A549 (cell line): ENCODE results near the gene ZDBF2. TPM values are rescaled to one million over a fixed set of nuclear protein-coding genes. Genes with fewer than 3 reads are reported as not detected.

ENCODE experiments used
- ATAC-seq, 2 experiments: fragments of 200-7000 bp in 1 of 2; fragments of >200 bp in 1 of 2; cut with Nextera tagmentation in 1 of 2; cut with Tn5 transposase in 1 of 2; 3 replicates each; pipeline versions ENCODE4 v1.8.0 to v1.9.1; 2018 to 2020; ENCODE audit warnings: mild to moderate bottlenecking in 1 of 2, moderate library complexity in 1 of 2
- CTCF ChIA-PET: fragments of 300-600 bp; sonication (Branson Sonifier 250); formaldehyde crosslinking; extraction: SDS; loops from one replicate; lab custom pipeline; 2021; ENCODE audit warnings: antibody characterized with exemption, inconsistent platforms; lab: Yijun Ruan, JAX
- POLR2A ChIA-PET: fragments of 350-600 bp; formaldehyde crosslinking; extraction: SDS; loops from one replicate; lab custom pipeline; 2021; ENCODE audit warnings: antibody characterized with exemption, inconsistent platforms; lab: Yijun Ruan, JAX
- DNase-seq, 2 experiments: peaks; one replicate each; pipeline versions ENCODE4 v3.0.0 to v3.0.0-alpha.2; 2011 to 2016; ENCODE audit warnings: low read depth in 1 of 2, low spot score in 1 of 2
- FAIRE-seq: peaks from 2 replicates; lab custom pipeline; 2011; peaks lifted over from hg19 to GRCh38; lab: Jason Lieb, UNC
- H3K27ac ChIP-seq, 2 experiments: fragments of >200 bp; sonication (Bioruptor Twin); formaldehyde crosslinking; 3 replicates each; pipeline ENCODE4 v1.5.1; 2016 to 2017
- H3K4me1 ChIP-seq: fragments of >200 bp; sonication (Bioruptor Twin); formaldehyde crosslinking; 3 replicates; pipeline ENCODE4 v1.6.1; 2016
- H3K4me2 ChIP-seq: fragments of >200 bp; sonication (Bioruptor Twin); formaldehyde crosslinking; 3 replicates; pipeline ENCODE4 v1.6.1; 2016
- H3K4me3 ChIP-seq: fragments of >200 bp; sonication (Bioruptor Twin); formaldehyde crosslinking; 3 replicates; pipeline ENCODE4 v1.5.1; 2016
- H3K9me3 ChIP-seq: fragments of >200 bp; sonication (Bioruptor Twin); formaldehyde crosslinking; 3 replicates; pipeline ENCODE4 v1.6.1; 2016
- CHD2 ChIP-seq: fragments of 150-350 bp; IDR thresholded peaks from 2 replicates; pipeline ENCODE4 v1.6.1; 2014; ENCODE audit warnings: low read length; ENCODE audit not compliant: partially characterized antibody
- FOSL2 ChIP-seq, 2 experiments: fragments of 450-650 bp in 1 of 2; fragments of >200 bp in 1 of 2; sonication (Bioruptor Twin) in 1 of 2; formaldehyde crosslinking; IDR thresholded peaks; 2 replicates each; pipeline versions ENCODE4 v1.5.0 to v1.6.1; 2016 to 2020; ENCODE audit warnings: mild to moderate bottlenecking in 1 of 2, moderate library complexity in 1 of 2
- FOXS1 ChIP-seq: fragments of 250-450 bp; sonication (Bioruptor Pico); IDR thresholded peaks from 2 replicates; pipeline ENCODE4 v1.5.0; 2020; ENCODE audit warnings: mild to moderate bottlenecking, moderate library complexity
- HDAC2 ChIP-seq: fragments of 200-600 bp; sonication (generic); IDR thresholded peaks from 2 replicates; pipeline ENCODE4 v1.6.1; 2016
- HOXB13 ChIP-seq: fragments of 250-450 bp; sonication (Bioruptor Pico); IDR thresholded peaks from 2 replicates; pipeline ENCODE4 v1.5.0; 2020; ENCODE audit warnings: low read depth, mild to moderate bottlenecking, moderate library complexity
- JUN ChIP-seq, 2 experiments: fragments of >200 bp; sonication (Bioruptor Twin); formaldehyde crosslinking; IDR thresholded peaks; 2 replicates in 1 of 2; 3 replicates in 1 of 2; pipeline ENCODE4 v1.6.1; 2016 to 2017
- MAFK ChIP-seq: fragments of 450-650 bp; IDR thresholded peaks from 2 replicates; pipeline ENCODE4 v1.6.1; 2014; ENCODE audit not compliant: partially characterized antibody
- MAZ ChIP-seq: fragments of 150-350 bp; IDR thresholded peaks from 2 replicates; pipeline ENCODE4 v1.6.1; 2014; ENCODE audit warnings: antibody characterized with exemption, low read depth, low read length, borderline replicate concordance
- MYC ChIP-seq: IDR thresholded peaks from 2 replicates; pipeline ENCODE4 v1.6.1; 2012; ENCODE audit warnings: mild to moderate bottlenecking, inconsistent platforms, low read length, improper control_type of control experiment, borderline replicate concordance
- NR3C1 ChIP-seq: fragments of >200 bp; sonication (Bioruptor Twin); formaldehyde crosslinking; IDR thresholded peaks from 3 replicates; pipeline ENCODE4 v1.6.1; 2017
- POLR2AphosphoS2 ChIP-seq: conservative IDR thresholded peaks from 2 replicates; pipeline ENCODE4 v1.6.1; 2012; ENCODE audit warnings: low read length, improper control_type of control experiment, inconsistent platforms
- RFX5 ChIP-seq: fragments of 450-650 bp; IDR thresholded peaks from 2 replicates; pipeline ENCODE4 v1.7.1; 2014; ENCODE audit warnings: antibody characterized with exemption, mild to moderate bottlenecking, moderate library complexity
- ZC3H11A ChIP-seq: fragments of 450-650 bp; IDR thresholded peaks from 2 replicates; pipeline ENCODE4 v1.6.1; 2014; ENCODE audit warnings: antibody characterized with exemption, mild to moderate bottlenecking
- ZFP36 ChIP-seq: fragments of 450-650 bp; IDR thresholded peaks from 2 replicates; pipeline ENCODE4 v1.6.1; 2014; ENCODE audit warnings: borderline replicate concordance; ENCODE audit not compliant: partially characterized antibody
- ZSCAN20 ChIP-seq: fragments of 250-450 bp; sonication (Bioruptor Pico); IDR thresholded peaks from 2 replicates; pipeline ENCODE4 v1.8.0; 2022; ENCODE audit warnings: mild to moderate bottlenecking, moderate library complexity
- WGBS: methylation state at CpG from one replicate; pipeline ENCODE4 v1.1.6; 2017; ENCODE audit errors: missing lambda C conversion rate; 5-methylcytosine and 5-hydroxymethylcytosine counted together
- polyA plus RNA-seq, 4 experiments: library from polyadenylated mRNA; depleted of rRNA in 3 of 4; stranded (reverse); fragments of >200 nt; fragmentation: RNase III in 1 of 4; extraction: RNeasy Plus Mini Kit Qiagen cat#74134 plus additional on column Dnase treatment in 1 of 4; gene quantifications; 2 replicates in 3 of 4; 3 replicates in 1 of 4; pipeline ENCODE4 v1.2.3, GENCODE V29; 2011 to 2017
- TF ChIP-seq, protein P1 (sequence below): fragments of 250-450 bp; sonication (Bioruptor Pico); IDR thresholded peaks from 2 replicates; pipeline ENCODE4 v1.5.0; 2020; ENCODE audit warnings: low read depth, mild to moderate bottlenecking, moderate library complexity
- TF ChIP-seq, protein P2 (sequence below): fragments of >200 bp; sonication (Bioruptor Twin); formaldehyde crosslinking; IDR thresholded peaks from 3 replicates; pipeline ENCODE4 v1.6.1; 2016
- TF ChIP-seq, protein P3 (sequence below): fragments of 150-350 bp; IDR thresholded peaks from 2 replicates; pipeline ENCODE4 v1.6.1; 2014; ENCODE audit warnings: low read depth, mild to moderate bottlenecking, low read length

The ZDBF2 gene
- polyA plus RNA-seq, 2 of the 4 experiments (the other 2 are of a cell fraction) = 1.5 to 8.4 TPM

DNA sequence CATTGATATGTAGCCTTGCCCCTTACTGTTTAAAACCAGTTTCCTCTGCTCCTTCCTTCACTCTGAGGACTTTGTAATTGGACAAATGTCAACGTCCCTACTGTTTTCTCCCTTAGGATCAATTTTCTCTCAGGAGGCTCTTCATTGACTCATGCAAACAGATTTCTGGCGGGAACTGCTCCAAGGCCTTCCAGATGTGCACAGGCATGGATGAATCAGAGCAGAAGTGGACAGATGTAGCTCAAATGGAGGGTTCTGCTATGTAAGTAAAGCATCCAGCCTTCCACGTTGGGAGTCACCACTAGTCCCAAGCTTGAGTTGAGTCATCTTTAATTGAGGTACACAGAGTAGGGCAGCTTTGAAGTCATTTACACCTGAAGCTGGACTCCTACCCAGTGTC, 34.1 kb upstream of the ZDBF2 start (continued):
- TF ChIP-seq, protein P1, sequence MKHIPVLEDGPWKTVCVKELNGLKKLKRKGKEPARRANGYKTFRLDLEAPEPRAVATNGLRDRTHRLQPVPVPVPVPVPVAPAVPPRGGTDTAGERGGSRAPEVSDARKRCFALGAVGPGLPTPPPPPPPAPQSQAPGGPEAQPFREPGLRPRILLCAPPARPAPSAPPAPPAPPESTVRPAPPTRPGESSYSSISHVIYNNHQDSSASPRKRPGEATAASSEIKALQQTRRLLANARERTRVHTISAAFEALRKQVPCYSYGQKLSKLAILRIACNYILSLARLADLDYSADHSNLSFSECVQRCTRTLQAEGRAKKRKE (CRISPR knock-in tag) = no peak
- no peak for TF ChIP-seq HDAC2
- no peak for TF ChIP-seq MYC
- TF ChIP-seq, all 56 proteins: peak for 0

DNA sequence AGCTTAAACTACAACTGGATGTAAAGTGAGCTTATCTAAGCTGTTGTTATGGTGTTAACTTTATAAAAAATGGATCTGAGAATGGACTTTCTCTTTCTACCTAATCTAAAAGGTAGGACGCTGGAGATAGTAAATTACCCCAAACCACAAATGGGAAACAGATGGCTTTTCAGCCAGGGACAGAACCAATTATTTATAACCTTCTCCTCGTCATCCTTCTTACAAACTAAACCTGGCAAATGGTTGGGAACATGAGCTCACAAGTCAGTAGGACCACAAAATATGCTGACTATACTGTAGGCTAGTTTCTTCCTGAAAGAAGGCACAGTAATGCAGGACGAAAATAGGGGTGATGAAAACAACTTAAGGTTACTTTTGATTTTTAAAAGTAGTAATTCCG, 32.7 kb upstream of the ZDBF2 start:
- POLR2A ChIA-PET = no interaction called here

DNA sequence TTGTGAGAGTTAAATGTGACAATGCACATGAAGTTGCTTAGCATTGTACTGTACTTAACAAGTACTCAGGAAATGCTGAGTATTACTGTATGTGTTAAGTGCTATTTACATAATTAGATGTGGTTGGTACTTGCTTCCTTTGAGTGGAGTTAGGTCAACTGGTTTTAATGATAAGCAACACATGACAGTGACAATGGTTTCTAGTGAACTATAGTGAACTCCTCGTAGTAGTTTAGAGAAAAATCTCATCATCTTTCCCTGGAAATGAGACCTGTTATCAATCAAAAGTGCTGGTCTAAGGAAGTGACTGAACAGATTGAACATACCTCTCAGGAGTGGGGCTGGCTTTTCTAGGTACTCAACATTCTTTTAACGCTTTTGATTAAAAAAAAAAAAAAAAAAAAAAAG, 29.2 kb upstream of the ZDBF2 start:
- ChIA-PET CTCF (no interaction called here), POLR2A (no interaction called here)
- no peak overlapping the region for H3K4me3 ChIP-seq
- no peak for DNase-seq
- H3K4me2 ChIP-seq = no peak overlapping the region
- TF ChIP-seq POLR2AphosphoS2 (no peak), CHD2 (no peak), NR3C1 (no peak), HOXB13 (CRISPR knock-in tag) (no peak), ZFP36 (no peak), ZC3H11A (no peak), RFX5 (no peak), FOXS1 (no peak), MYC (no peak), ZSCAN20 (CRISPR knock-in tag) (no peak)
- TF ChIP-seq, protein P2, sequence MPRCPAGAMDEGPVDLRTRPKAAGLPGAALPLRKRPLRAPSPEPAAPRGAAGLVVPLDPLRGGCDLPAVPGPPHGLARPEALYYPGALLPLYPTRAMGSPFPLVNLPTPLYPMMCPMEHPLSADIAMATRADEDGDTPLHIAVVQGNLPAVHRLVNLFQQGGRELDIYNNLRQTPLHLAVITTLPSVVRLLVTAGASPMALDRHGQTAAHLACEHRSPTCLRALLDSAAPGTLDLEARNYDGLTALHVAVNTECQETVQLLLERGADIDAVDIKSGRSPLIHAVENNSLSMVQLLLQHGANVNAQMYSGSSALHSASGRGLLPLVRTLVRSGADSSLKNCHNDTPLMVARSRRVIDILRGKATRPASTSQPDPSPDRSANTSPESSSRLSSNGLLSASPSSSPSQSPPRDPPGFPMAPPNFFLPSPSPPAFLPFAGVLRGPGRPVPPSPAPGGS = no peak
- TF ChIP-seq, protein P3, sequence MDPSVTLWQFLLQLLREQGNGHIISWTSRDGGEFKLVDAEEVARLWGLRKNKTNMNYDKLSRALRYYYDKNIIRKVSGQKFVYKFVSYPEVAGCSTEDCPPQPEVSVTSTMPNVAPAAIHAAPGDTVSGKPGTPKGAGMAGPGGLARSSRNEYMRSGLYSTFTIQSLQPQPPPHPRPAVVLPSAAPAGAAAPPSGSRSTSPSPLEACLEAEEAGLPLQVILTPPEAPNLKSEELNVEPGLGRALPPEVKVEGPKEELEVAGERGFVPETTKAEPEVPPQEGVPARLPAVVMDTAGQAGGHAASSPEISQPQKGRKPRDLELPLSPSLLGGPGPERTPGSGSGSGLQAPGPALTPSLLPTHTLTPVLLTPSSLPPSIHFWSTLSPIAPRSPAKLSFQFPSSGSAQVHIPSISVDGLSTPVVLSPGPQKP = no peak
- TF ChIP-seq, protein P1 (CRISPR knock-in tag) = no peak
- ATAC-seq = no peak
- H3K9me3 ChIP-seq = no peaks in the 10 kb centered on the region
- no peaks in the 10 kb centered on the region for H3K4me1 ChIP-seq
- H3K27ac ChIP-seq = no peak overlapping the region
- 86% methylated on average over 2 of the region's 2 CpGs for WGBS
- FAIRE-seq = no peak

More for the DNA sequence above, 32.7 kb upstream of the ZDBF2 start:
- peaks cover 8% of the 10 kb centered on the region; the same call in 1 of the 3 replicates for H3K9me3 ChIP-seq
- TF ChIP-seq JUN (IDR thresholded peaks at IDR 0.05) (no peak), MAZ (no peak), MAFK (peak; percentile 11), FOSL2 (IDR thresholded peaks at IDR 0.05) (no peak), FOSL2 (CRISPR knock-in tag; IDR thresholded peaks at IDR 0.05) (no peak)
- TF ChIP-seq, protein P3 = no peak
- TF ChIP-seq, all 56 proteins: peak for 1
- CTCF ChIA-PET = no interaction called here
- ATAC-seq (no peak), DNase-seq (no peak), FAIRE-seq (no peak)
- Histone ChIP-seq H3K27ac (no peak overlapping the region), H3K4me3 (no peak overlapping the region), H3K4me2 (no peak overlapping the region), H3K4me1 (no peaks in the 10 kb centered on the region)
- 32% methylated on average over 4 of the region's 4 CpGs for WGBS
